HFFc6 (cell line): ENCODE measurements around the gene PGAP3. TPM values are rescaled to one million over a fixed set of nuclear protein-coding genes. Genes with fewer than 3 reads are reported as not detected.

Source experiments
- DNase-seq: peaks from one replicate; pipeline ENCODE4 v3.0.0-alpha.2; 2018
- H3K27ac Mint-ChIP-seq: 2 replicates; pipeline ENCODE4 v1.8.0; 2020; ENCODE audit warnings: mild to moderate bottlenecking, mixed read lengths
- H3K27me3 Mint-ChIP-seq: 2 replicates; pipeline ENCODE4 v1.8.0; 2021; ENCODE audit warnings: mild to moderate bottlenecking, moderate library complexity, mixed read lengths; ENCODE audit not compliant: insufficient read depth
- H3K36me3 Mint-ChIP-seq: 2 replicates; pipeline ENCODE4 v1.8.0; 2021; ENCODE audit warnings: low read depth, mixed read lengths
- H3K4me1 Mint-ChIP-seq: 2 replicates; pipeline ENCODE4 v1.8.0; 2020; ENCODE audit warnings: low read depth, mixed read lengths
- H3K4me3 Mint-ChIP-seq: 2 replicates; pipeline ENCODE4 v1.8.0; 2020; ENCODE audit warnings: mild to moderate bottlenecking, moderate library complexity, mixed read lengths
- H3K9me3 Mint-ChIP-seq: 2 replicates; pipeline ENCODE4 v1.8.0; 2020; ENCODE audit warnings: mild to moderate bottlenecking, mixed read lengths
- total RNA-seq, 6 experiments: library from RNA; stranded (reverse); fragmentation: NEBNext Ultra II Directional; extraction: Animal tissue kit (Norgen Biotek cat#: 25700); gene quantifications; 2 replicates in 1 of 6; 3 replicates in 5 of 6; pipeline ENCODE4 v1.2.3, GENCODE V29; 2021
- TF ChIP-seq, protein P1 (sequence below): fragments of 200-600 bp; sonication (generic); IDR thresholded peaks from 2 replicates; pipeline ENCODE4 v1.5.0; 2021; ENCODE audit warnings: antibody characterized with exemption, mild to moderate bottlenecking

PGAP3 gene
- total RNA-seq, 6 experiments from 2014 or later: 9.9 to 15.5 (median 12.7) TPM

DNA sequence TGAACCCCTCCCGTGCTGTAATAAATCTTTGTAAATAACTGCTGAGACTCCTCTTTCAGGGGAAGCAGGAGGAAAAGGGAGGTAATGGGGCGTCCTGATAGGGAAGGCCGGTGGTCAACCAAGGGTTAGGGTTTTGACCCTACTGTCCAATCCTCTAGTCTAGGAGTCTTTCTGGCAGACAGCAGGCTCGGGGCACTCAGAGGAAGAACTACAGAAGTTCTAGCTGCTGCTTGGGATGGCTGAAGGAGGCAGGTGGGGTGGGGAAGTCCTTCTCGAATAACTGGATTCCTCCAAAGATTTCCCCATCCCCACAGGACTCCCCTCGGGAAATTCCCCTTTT is 51.3 kb downstream of the PGAP3 start:
- Mint-ChIP-seq H3K27me3 (peaks cover 6% of the 10 kb centered on the region; the same call in 1 of the 2 replicates), H3K4me3 (peak overlapping the region; percentile 92), H3K27ac (peak overlapping the region; percentile 70), H3K36me3 (no peaks in the 10 kb centered on the region), H3K4me1 (peaks cover 28% of the 10 kb centered on the region), H3K9me3 (no peaks in the 10 kb centered on the region)
- TF ChIP-seq, protein P1, sequence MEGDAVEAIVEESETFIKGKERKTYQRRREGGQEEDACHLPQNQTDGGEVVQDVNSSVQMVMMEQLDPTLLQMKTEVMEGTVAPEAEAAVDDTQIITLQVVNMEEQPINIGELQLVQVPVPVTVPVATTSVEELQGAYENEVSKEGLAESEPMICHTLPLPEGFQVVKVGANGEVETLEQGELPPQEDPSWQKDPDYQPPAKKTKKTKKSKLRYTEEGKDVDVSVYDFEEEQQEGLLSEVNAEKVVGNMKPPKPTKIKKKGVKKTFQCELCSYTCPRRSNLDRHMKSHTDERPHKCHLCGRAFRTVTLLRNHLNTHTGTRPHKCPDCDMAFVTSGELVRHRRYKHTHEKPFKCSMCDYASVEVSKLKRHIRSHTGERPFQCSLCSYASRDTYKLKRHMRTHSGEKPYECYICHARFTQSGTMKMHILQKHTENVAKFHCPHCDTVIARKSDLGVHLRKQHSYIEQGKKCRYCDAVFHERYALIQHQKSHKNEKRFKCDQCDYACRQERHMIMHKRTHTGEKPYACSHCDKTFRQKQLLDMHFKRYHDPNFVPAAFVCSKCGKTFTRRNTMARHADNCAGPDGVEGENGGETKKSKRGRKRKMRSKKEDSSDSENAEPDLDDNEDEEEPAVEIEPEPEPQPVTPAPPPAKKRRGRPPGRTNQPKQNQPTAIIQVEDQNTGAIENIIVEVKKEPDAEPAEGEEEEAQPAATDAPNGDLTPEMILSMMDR: no peak
- DNase-seq: no peak

DNA sequence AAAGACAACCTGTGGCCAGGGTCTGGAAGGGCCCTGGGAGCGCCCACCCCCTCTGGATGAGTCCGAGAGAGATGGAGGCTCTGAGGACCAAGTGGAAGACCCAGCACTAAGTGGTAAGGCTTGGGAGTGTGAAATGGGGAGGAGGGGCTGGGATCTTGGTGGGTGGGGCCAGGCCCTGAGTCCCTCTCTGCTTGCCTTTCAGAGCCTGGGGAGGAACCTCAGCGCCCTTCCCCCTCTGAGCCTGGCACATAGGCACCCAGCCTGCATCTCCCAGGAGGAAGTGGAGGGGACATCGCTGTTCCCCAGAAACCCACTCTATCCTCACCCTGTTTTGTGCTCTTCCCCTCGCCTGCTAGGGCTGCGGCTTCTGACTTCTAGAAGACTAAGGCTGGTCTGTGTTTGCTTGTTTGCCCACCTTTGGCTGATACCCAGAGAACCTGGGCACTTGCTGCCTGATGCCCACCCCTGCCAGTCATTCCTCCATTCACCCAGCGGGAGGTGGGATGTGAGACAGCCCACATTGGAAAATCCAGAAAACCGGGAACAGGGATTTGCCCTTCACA is 52.2 kb downstream of the PGAP3 start:
- Mint-ChIP-seq H3K36me3 (no peaks in the 10 kb centered on the region), H3K4me3 (no peak overlapping the region), H3K27ac (no peak overlapping the region; the same call in 1 of the 2 replicates), H3K4me1 (peaks cover 27% of the 10 kb centered on the region), H3K9me3 (no peaks in the 10 kb centered on the region), H3K27me3 (peaks cover 11% of the 10 kb centered on the region)
- TF ChIP-seq, protein P1: no peak
- DNase-seq: no peak

- Mint-ChIP-seq H3K36me3 (no peaks in the 10 kb centered on the region), H3K4me3 (no peak overlapping the region)
These were observed 53.4 kb downstream of the PGAP3 start for GRCh38 chr17:39634384-39634871.

GRCh38 chr17:39633570-39634183 is 54.2 kb downstream of the PGAP3 start:
- no peak overlapping the region for H3K27ac Mint-ChIP-seq
- H3K4me1 Mint-ChIP-seq: peaks cover 18% of the 10 kb centered on the region
- no peaks in the 10 kb centered on the region for H3K9me3 Mint-ChIP-seq
- H3K36me3 Mint-ChIP-seq: no peaks in the 10 kb centered on the region
- TF ChIP-seq, protein P1: no peak
- H3K4me3 Mint-ChIP-seq: no peak overlapping the region
- H3K27me3 Mint-ChIP-seq: peaks cover 19% of the 10 kb centered on the region
- DNase-seq: no peak

More at GRCh38 chr17:39634384-39634871, 53.4 kb downstream of the PGAP3 start:
- TF ChIP-seq, protein P1: peak; percentile 88
- Mint-ChIP-seq H3K27ac (no peak overlapping the region), H3K9me3 (no peaks in the 10 kb centered on the region), H3K4me1 (peaks cover 26% of the 10 kb centered on the region), H3K27me3 (peaks cover 16% of the 10 kb centered on the region)
- peak; percentile 37 for DNase-seq

DNA sequence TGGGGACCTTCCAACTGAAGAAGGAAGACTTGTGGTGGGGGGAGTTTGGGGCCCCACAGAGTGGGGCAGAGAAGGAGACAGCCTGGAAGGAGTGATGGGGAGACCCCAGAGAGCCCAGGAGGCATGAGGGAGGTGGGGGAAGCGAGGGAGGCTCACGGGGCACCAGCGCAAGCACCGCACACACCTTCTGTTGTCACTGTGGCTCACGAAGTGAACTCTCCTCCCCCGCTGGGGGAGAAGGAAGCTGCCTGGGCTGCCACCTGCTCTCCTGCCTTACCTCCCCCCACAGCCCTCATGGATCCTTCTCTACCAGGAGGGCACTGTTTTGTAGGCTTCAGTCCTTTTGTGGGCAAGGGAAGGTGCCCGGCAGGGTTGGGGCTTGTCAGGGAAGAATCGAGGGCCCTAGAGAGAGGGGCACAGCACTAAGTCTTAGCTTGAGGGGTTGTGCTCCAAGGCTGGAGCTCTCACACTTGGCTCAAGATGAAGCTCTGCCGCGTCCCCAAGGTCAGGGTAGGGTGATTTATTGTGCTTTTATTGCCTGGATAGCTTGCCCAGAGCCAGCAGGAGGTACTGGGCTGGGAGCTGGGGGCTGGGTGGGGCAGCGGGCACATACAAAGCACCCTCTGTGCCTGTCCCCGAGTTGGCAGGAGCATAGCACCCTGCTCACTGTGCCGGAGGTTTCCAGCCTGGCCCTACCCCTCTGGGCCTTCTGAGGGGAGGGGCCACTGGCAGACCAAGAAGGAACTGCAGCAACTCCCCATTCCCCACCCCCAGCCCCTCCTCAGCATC is 55.5 kb downstream of the PGAP3 start:
- H3K4me3 Mint-ChIP-seq: no peak overlapping the region
- TF ChIP-seq, protein P1: no peak

More for the DNA sequence above, 55.5 kb downstream of the PGAP3 start:
- Mint-ChIP-seq H3K36me3 (no peaks in the 10 kb centered on the region), H3K4me1 (peaks cover 5% of the 10 kb centered on the region; the same call in 1 of the 2 replicates), H3K9me3 (no peaks in the 10 kb centered on the region), H3K27me3 (peaks cover 25% of the 10 kb centered on the region), H3K27ac (no peak overlapping the region)
- no peak for DNase-seq
